ENCODE results near the gene CCDC136.

Gene CCDC136

GRCh38 chr7:128865996-128866877 lies 74.5 kb downstream of the CCDC136 start:
- no peak for DNase-seq

GRCh38 chr7:128867241-128867640 lies 75.5 kb downstream of the CCDC136 start:
- no peak for DNase-seq

GRCh38 chr7:128867842-128868623 lies 76.3 kb downstream of the CCDC136 start:
- no peak for DNase-seq

GRCh38 chr7:128868624-128869137 lies 76.9 kb downstream of the CCDC136 start:
- DNase-seq = no peak

- DNase-seq = peak; percentile 57
Measured at GRCh38 chr7:128869138-128869943, 77.6 kb downstream of the CCDC136 start.

- DNase-seq = peak; percentile 38
Measured at GRCh38 chr7:128869944-128870285, 78.1 kb downstream of the CCDC136 start.

- no peak for DNase-seq
Measured at GRCh38 chr7:128871050-128871449, 79.3 kb downstream of the CCDC136 start.
